GM23338 (cell line): ENCODE results near the gene FAM53A. TPM values are rescaled to one million over a fixed set of nuclear protein-coding genes. Genes with fewer than 3 reads are reported as not detected.

Source experiments
- ATAC-seq: fragments of 200-7000 bp; cut with Tn5 transposase; 3 replicates; pipeline ENCODE4 v1.9.1; 2020
- DNase-seq: peaks from one replicate; pipeline ENCODE4 v3.0.0-alpha.2; 2015; ENCODE audit warnings: low spot score
- H2AFZ ChIP-seq: fragments of 200-600 bp; sonication (generic); 2 replicates; pipeline ENCODE4 v1.8.0; 2016; ENCODE audit warnings: antibody characterized with exemption, mild to moderate bottlenecking, moderate library complexity
- H3F3A ChIP-seq: fragments of 200-600 bp; sonication (generic); replicated peaks from 2 replicates; pipeline ENCODE4 v1.8.0; 2017; ENCODE audit warnings: antibody characterized with exemption, mixed run types, low read depth
- H3K27ac ChIP-seq: fragments of 200-600 bp; sonication (generic); 2 replicates; pipeline ENCODE4 v1.6.1; 2016; ENCODE audit warnings: low read depth
- H3K27me3 ChIP-seq: fragments of 200-600 bp; sonication (generic); 2 replicates; pipeline ENCODE4 v1.8.0; 2016; ENCODE audit warnings: mild to moderate bottlenecking, mixed run types, moderate library complexity; ENCODE audit not compliant: insufficient read depth
- H3K36me3 ChIP-seq: fragments of 200-600 bp; sonication (generic); 2 replicates; pipeline ENCODE4 v1.8.0; 2016; ENCODE audit warnings: mild to moderate bottlenecking; ENCODE audit not compliant: insufficient read depth
- H3K4me1 ChIP-seq: fragments of 200-600 bp; sonication (generic); 2 replicates; pipeline ENCODE4 v1.8.0; 2016; ENCODE audit warnings: mild to moderate bottlenecking, moderate library complexity; ENCODE audit not compliant: insufficient read depth
- H3K4me2 ChIP-seq: fragments of 200-600 bp; sonication (generic); 2 replicates; pipeline ENCODE4 v1.7.1; 2017; ENCODE audit warnings: mixed run types
- H3K4me3 ChIP-seq: fragments of 200-600 bp; sonication (generic); 2 replicates; pipeline ENCODE4 v1.6.1; 2016; ENCODE audit warnings: mixed run types
- H3K79me2 ChIP-seq: fragments of 200-600 bp; sonication (generic); replicated peaks from 2 replicates; pipeline ENCODE4 v1.8.0; 2017; ENCODE audit warnings: mild to moderate bottlenecking; ENCODE audit not compliant: insufficient read depth
- H3K9me2 ChIP-seq: fragments of 200-600 bp; sonication (generic); 2 replicates; pipeline ENCODE4 v1.8.0; 2017; ENCODE audit not compliant: insufficient read depth
- H4K20me1 ChIP-seq: fragments of 200-600 bp; sonication (generic); replicated peaks from 2 replicates; pipeline ENCODE4 v1.8.0; 2017; ENCODE audit warnings: mild to moderate bottlenecking; ENCODE audit not compliant: insufficient read depth
- H3K27ac Mint-ChIP-seq: 2 replicates; pipeline ENCODE4 v1.8.0; 2020; ENCODE audit warnings: inconsistent platforms, mild to moderate bottlenecking, moderate library complexity, mixed read lengths
- H3K27me3 Mint-ChIP-seq: 3 replicates; pipeline ENCODE4 v1.8.0; 2022; ENCODE audit warnings: low read depth, mild to moderate bottlenecking, moderate library complexity, mixed read lengths, inconsistent platforms; ENCODE audit not compliant: insufficient read depth, poor library complexity
- H3K36me3 Mint-ChIP-seq: 3 replicates; pipeline ENCODE4 v1.8.0; 2021; ENCODE audit warnings: low read depth, mild to moderate bottlenecking, inconsistent platforms, moderate library complexity, mixed read lengths
- H3K4me1 Mint-ChIP-seq: 3 replicates; pipeline ENCODE4 v1.8.0; 2020; ENCODE audit warnings: mild to moderate bottlenecking, inconsistent platforms, mixed read lengths
- H3K4me3 Mint-ChIP-seq: 3 replicates; pipeline ENCODE4 v1.8.0; 2021; ENCODE audit warnings: moderate library complexity, mild to moderate bottlenecking, inconsistent platforms, mixed read lengths
- H3K9me3 Mint-ChIP-seq: 3 replicates; pipeline ENCODE4 v1.8.0; 2020; ENCODE audit warnings: moderate library complexity, mild to moderate bottlenecking, inconsistent platforms, mixed read lengths
- CREB1 ChIP-seq: fragments of 250-450 bp; sonication (Bioruptor Pico); IDR thresholded peaks from 2 replicates; pipeline ENCODE4 v1.5.0; 2020; ENCODE audit warnings: low read depth, mild to moderate bottlenecking, moderate library complexity
- CTCF ChIP-seq, 2 experiments: fragments of 200-600 bp in 1 of 2; sonication (generic) in 1 of 2; conservative IDR thresholded peaks; 2 replicates each; pipeline versions ENCODE4 v1.5.1 to v1.6.1; 2016 to 2017; ENCODE audit warnings: antibody characterized with exemption in 2 of 2, low read depth in 2 of 2, mild to moderate bottlenecking in 2 of 2, moderate library complexity in 1 of 2
- ETS1 ChIP-seq: IDR thresholded peaks from 2 replicates; pipeline ENCODE4 v1.6.1; 2016; ENCODE audit warnings: antibody characterized with exemption
- EZH2 ChIP-seq: fragments of 200-600 bp; sonication (generic); IDR thresholded peaks from one replicate; pipeline ENCODE4 v1.8.0; 2017; ENCODE audit warnings: antibody characterized with exemption, mild to moderate bottlenecking, low read depth; ENCODE audit not compliant: unreplicated experiment
- EZH2phosphoT487 ChIP-seq: fragments of 200-600 bp; sonication (generic); IDR thresholded peaks from one replicate; pipeline ENCODE4 v1.8.1; 2018; ENCODE audit warnings: antibody characterized with exemption; ENCODE audit not compliant: unreplicated experiment
- JUNB ChIP-seq: IDR thresholded peaks from one replicate; pipeline ENCODE4 v1.6.1; 2016; ENCODE audit warnings: antibody characterized with exemption; ENCODE audit not compliant: unreplicated experiment
- NANOG ChIP-seq: IDR thresholded peaks from 2 replicates; pipeline ENCODE4 v1.6.1; 2016; ENCODE audit warnings: antibody characterized with exemption, borderline replicate concordance
- POLR2AphosphoS5 ChIP-seq: IDR thresholded peaks from 2 replicates; pipeline ENCODE4 v1.6.1; 2016; ENCODE audit warnings: antibody characterized with exemption, low read depth
- REST ChIP-seq: IDR thresholded peaks from one replicate; pipeline ENCODE4 v1.6.1; 2018; ENCODE audit warnings: antibody characterized with exemption; ENCODE audit not compliant: unreplicated experiment
- STAT1 ChIP-seq: IDR thresholded peaks from one replicate; pipeline ENCODE4 v1.6.1; 2016; ENCODE audit warnings: antibody characterized with exemption; ENCODE audit not compliant: unreplicated experiment
- ZNF114 ChIP-seq: fragments of 250-450 bp; sonication (Bioruptor Pico); IDR thresholded peaks from 2 replicates; pipeline ENCODE4 v1.5.0; 2020; ENCODE audit warnings: mild to moderate bottlenecking, moderate library complexity
- ZNF331 ChIP-seq: fragments of 250-450 bp; sonication (Bioruptor Pico); IDR thresholded peaks from 2 replicates; pipeline ENCODE4 v1.5.0; 2020; ENCODE audit warnings: low read depth, mild to moderate bottlenecking, moderate library complexity
- ZNF462 ChIP-seq: fragments of 250-450 bp; sonication (Bioruptor Pico); IDR thresholded peaks from 2 replicates; pipeline ENCODE4 v1.5.0; 2020; ENCODE audit warnings: mild to moderate bottlenecking, moderate library complexity
- polyA plus RNA-seq: library from polyadenylated mRNA; unstranded; fragments of >200 nt; fragmentation: Nextera tagmentation; extraction: Ambion mirVana; gene quantifications from 2 replicates; pipeline ENCODE4 v1.2.1, GENCODE V29; 2016
- total RNA-seq: library from RNA; depleted of rRNA; stranded (reverse); fragments of >200 nt; shearing (Covaris generic); gene quantifications from 2 replicates; pipeline ENCODE4 v1.2.3, GENCODE V29; 2014

FAM53A gene
- total and polyA plus RNA-seq, 2 experiments from 2014 or later = 1.1 to 3.1 TPM

GRCh38 chr4:1723131-1723801 is 39.2 kb upstream of the FAM53A start:
- H3K27ac Mint-ChIP-seq = peak overlapping the region; percentile 62; the same call in 1 of the 2 replicates
- H3K27me3 Mint-ChIP-seq = peaks cover 17% of the 10 kb centered on the region
- H3K27me3 ChIP-seq = no peaks in the 10 kb centered on the region
- peaks cover 61% of the 10 kb centered on the region for H3K36me3 Mint-ChIP-seq
- peaks cover 20% of the 10 kb centered on the region for H3K4me1 Mint-ChIP-seq
- no peak overlapping the region; the same call in 1 of the 2 replicates for H3K27ac ChIP-seq
- H3K4me1 ChIP-seq = peaks cover 12% of the 10 kb centered on the region; the same call in 1 of the 2 replicates
- peaks cover 53% of the 10 kb centered on the region for H3K79me2 ChIP-seq
- TF ChIP-seq ZNF462 (CRISPR knock-in tag) (no peak), REST (no peak), JUNB (no peak), EZH2phosphoT487 (no peak), ETS1 (no peak), STAT1 (no peak), CREB1 (CRISPR knock-in tag) (no peak), ZNF114 (CRISPR knock-in tag) (no peak), EZH2 (no peak), ZNF331 (CRISPR knock-in tag) (no peak), POLR2AphosphoS5 (no peak), NANOG (no peak), CTCF (conservative IDR thresholded peaks at IDR 0.05; ENCODE audit: low read depth in 2 of 2) (no peak)
- H2AFZ ChIP-seq = no peak overlapping the region
- peak overlapping the region; percentile 95 for H3K4me2 ChIP-seq
- H3K4me3 Mint-ChIP-seq = peak overlapping the region; percentile 97
- H3F3A ChIP-seq = peaks cover 32% of the 10 kb centered on the region
- peaks cover 37% of the 10 kb centered on the region for H3K36me3 ChIP-seq
- H4K20me1 ChIP-seq = peaks cover 36% of the 10 kb centered on the region
- H3K4me3 ChIP-seq = peak overlapping the region; percentile 95; the same call in 1 of the 2 replicates
- DNase-seq (no peak), ATAC-seq (no peak)
- no peaks in the 10 kb centered on the region; the same call in 2 of the 3 replicates for H3K9me3 Mint-ChIP-seq
- H3K9me2 ChIP-seq = no peaks in the 10 kb centered on the region
